ENCODE data around the gene SOX1.

DNA sequence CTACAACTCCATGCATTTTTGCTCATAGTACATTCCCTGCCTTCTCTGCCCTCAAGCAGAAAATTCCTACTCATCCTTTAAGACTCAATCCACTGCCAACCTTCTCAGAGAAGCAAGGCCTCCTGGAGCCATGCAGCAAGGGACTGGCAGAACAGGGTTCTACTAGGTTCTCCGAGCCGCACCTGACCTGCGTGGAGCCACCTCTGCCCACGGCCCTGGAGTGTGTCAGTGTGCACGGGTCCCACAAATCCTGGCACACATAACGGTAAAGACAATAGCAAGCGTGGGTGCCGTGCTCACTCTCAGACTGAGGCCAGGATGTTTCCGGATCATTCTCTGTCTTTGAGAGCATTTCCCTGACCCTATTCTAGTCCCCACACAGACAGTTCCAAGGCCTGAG, 30.0 kb downstream of the SOX1 start:
- TF ChIP-seq POLR2AphosphoS5 (IDR thresholded peaks at IDR 0.05) (no peak), POLR2A (IDR thresholded peaks at IDR 0.05) (no peak), EP300 (IDR thresholded peaks at IDR 0.05) (no peak)
- TF ChIP-seq, protein P1, sequence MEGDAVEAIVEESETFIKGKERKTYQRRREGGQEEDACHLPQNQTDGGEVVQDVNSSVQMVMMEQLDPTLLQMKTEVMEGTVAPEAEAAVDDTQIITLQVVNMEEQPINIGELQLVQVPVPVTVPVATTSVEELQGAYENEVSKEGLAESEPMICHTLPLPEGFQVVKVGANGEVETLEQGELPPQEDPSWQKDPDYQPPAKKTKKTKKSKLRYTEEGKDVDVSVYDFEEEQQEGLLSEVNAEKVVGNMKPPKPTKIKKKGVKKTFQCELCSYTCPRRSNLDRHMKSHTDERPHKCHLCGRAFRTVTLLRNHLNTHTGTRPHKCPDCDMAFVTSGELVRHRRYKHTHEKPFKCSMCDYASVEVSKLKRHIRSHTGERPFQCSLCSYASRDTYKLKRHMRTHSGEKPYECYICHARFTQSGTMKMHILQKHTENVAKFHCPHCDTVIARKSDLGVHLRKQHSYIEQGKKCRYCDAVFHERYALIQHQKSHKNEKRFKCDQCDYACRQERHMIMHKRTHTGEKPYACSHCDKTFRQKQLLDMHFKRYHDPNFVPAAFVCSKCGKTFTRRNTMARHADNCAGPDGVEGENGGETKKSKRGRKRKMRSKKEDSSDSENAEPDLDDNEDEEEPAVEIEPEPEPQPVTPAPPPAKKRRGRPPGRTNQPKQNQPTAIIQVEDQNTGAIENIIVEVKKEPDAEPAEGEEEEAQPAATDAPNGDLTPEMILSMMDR (IDR thresholded peaks at IDR 0.05), result no peak
